Endothelial cell (in vitro differentiated cells): ENCODE results near the gene ZNF808. TPM values are rescaled to one million over a fixed set of nuclear protein-coding genes. Genes with fewer than 3 reads are reported as not detected.
"Not testable (repeated sequence)": the region's sequence is repeated elsewhere in the genome, so short reads cannot be mapped to it uniquely, and the experiment has no call there.

ENCODE experiments used
- DNase-seq: peaks from one replicate; pipeline ENCODE4 v3.0.0; 2021; ENCODE audit warnings: low spot score
- H3K27ac Mint-ChIP-seq: one replicate; pipeline ENCODE4 v1.8.0; 2021; ENCODE audit warnings: mixed read lengths, inconsistent platforms; ENCODE audit not compliant: unreplicated experiment
- H3K27me3 Mint-ChIP-seq: one replicate; pipeline ENCODE4 v1.8.0; 2021; ENCODE audit warnings: mild to moderate bottlenecking, moderate library complexity, mixed read lengths, inconsistent platforms; ENCODE audit not compliant: unreplicated experiment
- H3K36me3 Mint-ChIP-seq: one replicate; pipeline ENCODE4 v1.8.0; 2021; ENCODE audit warnings: mild to moderate bottlenecking, low read depth, mixed read lengths, inconsistent platforms; ENCODE audit not compliant: unreplicated experiment
- H3K4me1 Mint-ChIP-seq: one replicate; pipeline ENCODE4 v1.8.0; 2021; ENCODE audit warnings: mild to moderate bottlenecking, mixed read lengths, inconsistent platforms; ENCODE audit not compliant: unreplicated experiment
- H3K4me3 Mint-ChIP-seq: one replicate; pipeline ENCODE4 v1.8.0; 2021; ENCODE audit warnings: mild to moderate bottlenecking, mixed read lengths, inconsistent platforms; ENCODE audit not compliant: unreplicated experiment
- H3K9me3 Mint-ChIP-seq: one replicate; pipeline ENCODE4 v1.8.0; 2021; ENCODE audit warnings: mixed read lengths, inconsistent platforms; ENCODE audit not compliant: unreplicated experiment
- CTCF ChIP-seq: fragments of 200-600 bp; sonication (generic); IDR thresholded peaks from one replicate; pipeline ENCODE4 v1.5.0; 2021; ENCODE audit warnings: antibody characterized with exemption; ENCODE audit not compliant: unreplicated experiment
- total RNA-seq: library from RNA; stranded (reverse); fragmentation: NEBNext Ultra II Directional; extraction: Animal tissue kit (Norgen Biotek cat#: 25700); gene quantifications from one replicate; pipeline ENCODE4 v1.2.1, GENCODE V29; 2021; ENCODE audit not compliant: unreplicated experiment

Gene ZNF808
- total RNA-seq, 1 donor from 2014 or later, result 22.6 TPM

- Mint-ChIP-seq H3K4me3 (peak overlapping the region; percentile 96), H3K9me3 (no peaks in the 10 kb centered on the region), H3K4me1 (peaks cover 10% of the 10 kb centered on the region), H3K27me3 (peaks cover 7% of the 10 kb centered on the region), H3K27ac (peak overlapping the region; percentile 97), H3K36me3 (peaks cover 4% of the 10 kb centered on the region)
- peak; percentile 13 for DNase-seq
- TF ChIP-seq CTCF, result no peak
These were observed 486 bp downstream of the ZNF808 start for GRCh38 chr19:52527956-52528351.

GRCh38 chr19:52532480-52532879 is 5.0 kb downstream of the ZNF808 start:
- H3K9me3 Mint-ChIP-seq, result no peaks in the 10 kb centered on the region
- H3K27me3 Mint-ChIP-seq, result peaks cover 11% of the 10 kb centered on the region
- H3K4me3 Mint-ChIP-seq, result no peak overlapping the region
- H3K4me1 Mint-ChIP-seq, result peaks cover 15% of the 10 kb centered on the region
- H3K36me3 Mint-ChIP-seq, result peaks cover 4% of the 10 kb centered on the region
- TF ChIP-seq CTCF, result no peak
- no peak for DNase-seq
- no peak overlapping the region for H3K27ac Mint-ChIP-seq

- no peak overlapping the region for H3K27ac Mint-ChIP-seq
- TF ChIP-seq CTCF, result no peak
- no peak for DNase-seq
- H3K4me1 Mint-ChIP-seq, result peaks cover 5% of the 10 kb centered on the region
- no peaks in the 10 kb centered on the region for H3K36me3 Mint-ChIP-seq
- H3K4me3 Mint-ChIP-seq, result no peak overlapping the region
- no peaks in the 10 kb centered on the region for H3K9me3 Mint-ChIP-seq
- H3K27me3 Mint-ChIP-seq, result peaks cover 6% of the 10 kb centered on the region
These were observed 6.4 kb downstream of the ZNF808 start for GRCh38 chr19:52533901-52534300.

- H3K9me3 Mint-ChIP-seq, H3K4me1 Mint-ChIP-seq, H3K27ac Mint-ChIP-seq, H3K36me3 Mint-ChIP-seq, H3K27me3 Mint-ChIP-seq: not testable (repeated sequence)
- H3K4me3 Mint-ChIP-seq, result peak overlapping the region; percentile 93
- peak; percentile 26 for DNase-seq
These were observed 7.9 kb downstream of the ZNF808 start for GRCh38 chr19:52535385-52535770.

- peaks cover 6% of the 10 kb centered on the region for H3K27me3 Mint-ChIP-seq
- H3K4me3 Mint-ChIP-seq, result peak overlapping the region; percentile 93
- peak; percentile 46 for TF ChIP-seq CTCF
- peak overlapping the region; percentile 84 for H3K27ac Mint-ChIP-seq
- peak; percentile 88 for DNase-seq
- peaks cover 5% of the 10 kb centered on the region for H3K4me1 Mint-ChIP-seq
- no peaks in the 10 kb centered on the region for H3K9me3 Mint-ChIP-seq
- H3K36me3 Mint-ChIP-seq, result no peaks in the 10 kb centered on the region
These were observed 8.4 kb downstream of the ZNF808 start for GRCh38 chr19:52535771-52536447.
